COLO829 (cell line): ENCODE data around the gene LINC00305.

Source experiments
- DNase-seq: peaks from one replicate; pipeline ENCODE4 v3.0.0; 2012; ENCODE audit warnings: low spot score

Gene LINC00305

DNA sequence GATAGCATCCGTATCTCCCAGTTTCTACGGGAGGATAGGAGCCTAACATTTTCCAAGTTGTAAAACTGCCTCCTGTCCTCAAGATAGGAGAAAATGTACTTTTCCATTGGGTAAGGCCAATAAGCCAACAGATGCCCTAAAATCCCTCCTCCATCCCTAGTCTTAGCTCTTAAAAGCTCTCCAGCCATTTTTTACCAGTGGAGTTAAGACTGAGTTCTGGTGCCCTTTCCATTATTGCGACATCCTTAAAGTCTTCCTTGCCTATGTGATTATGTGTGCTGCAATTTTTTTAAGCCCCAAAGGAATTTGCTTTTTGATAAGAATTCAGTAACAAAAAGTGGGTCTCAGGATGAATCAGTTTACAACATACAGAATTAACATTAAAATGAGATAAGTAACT lies 33.0 kb downstream of the LINC00305 start:
- no peak for DNase-seq

GRCh38 chr18:64111950-64112349 lies 36.9 kb downstream of the LINC00305 start:
- DNase-seq: no peak

DNA sequence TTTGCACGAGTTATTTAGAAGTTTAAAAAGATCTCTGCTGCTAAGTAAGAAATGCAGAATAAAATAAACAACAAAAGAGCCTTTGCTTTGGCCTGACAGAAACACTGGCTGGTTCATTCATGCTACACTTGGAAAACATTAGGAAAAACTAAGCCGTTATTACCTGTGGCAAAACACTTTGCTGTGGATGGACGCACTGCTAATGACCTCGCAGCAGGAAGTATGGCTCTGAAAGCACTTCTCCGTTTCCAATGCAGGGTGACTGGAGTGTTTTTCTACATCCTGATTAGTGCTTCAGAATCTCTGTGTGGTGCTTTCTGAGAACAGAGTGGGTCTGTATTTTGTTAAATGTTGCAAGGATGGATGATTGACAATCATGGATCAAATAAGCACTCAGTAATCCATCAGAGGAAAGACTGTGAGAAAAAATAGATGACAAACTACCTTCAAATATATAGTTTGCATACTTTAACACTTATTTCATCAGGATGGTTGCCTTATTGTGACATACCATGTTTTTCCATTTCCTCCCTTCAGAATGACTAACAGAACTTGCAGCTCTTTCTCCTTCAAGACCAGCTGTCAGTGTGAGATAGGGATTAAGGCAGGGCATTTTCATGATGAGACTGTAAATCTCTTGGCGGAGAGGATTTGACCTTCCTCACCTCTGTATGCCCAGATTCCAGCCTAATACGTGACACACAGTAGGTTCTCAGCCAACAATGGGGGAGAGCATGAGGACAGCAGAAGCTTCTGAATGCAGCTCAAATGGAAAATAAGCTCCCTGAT lies 38.0 kb downstream of the LINC00305 start:
- no peak for DNase-seq

GRCh38 chr18:64103986-64104385 lies 44.9 kb downstream of the LINC00305 start:
- no peak for DNase-seq

DNA sequence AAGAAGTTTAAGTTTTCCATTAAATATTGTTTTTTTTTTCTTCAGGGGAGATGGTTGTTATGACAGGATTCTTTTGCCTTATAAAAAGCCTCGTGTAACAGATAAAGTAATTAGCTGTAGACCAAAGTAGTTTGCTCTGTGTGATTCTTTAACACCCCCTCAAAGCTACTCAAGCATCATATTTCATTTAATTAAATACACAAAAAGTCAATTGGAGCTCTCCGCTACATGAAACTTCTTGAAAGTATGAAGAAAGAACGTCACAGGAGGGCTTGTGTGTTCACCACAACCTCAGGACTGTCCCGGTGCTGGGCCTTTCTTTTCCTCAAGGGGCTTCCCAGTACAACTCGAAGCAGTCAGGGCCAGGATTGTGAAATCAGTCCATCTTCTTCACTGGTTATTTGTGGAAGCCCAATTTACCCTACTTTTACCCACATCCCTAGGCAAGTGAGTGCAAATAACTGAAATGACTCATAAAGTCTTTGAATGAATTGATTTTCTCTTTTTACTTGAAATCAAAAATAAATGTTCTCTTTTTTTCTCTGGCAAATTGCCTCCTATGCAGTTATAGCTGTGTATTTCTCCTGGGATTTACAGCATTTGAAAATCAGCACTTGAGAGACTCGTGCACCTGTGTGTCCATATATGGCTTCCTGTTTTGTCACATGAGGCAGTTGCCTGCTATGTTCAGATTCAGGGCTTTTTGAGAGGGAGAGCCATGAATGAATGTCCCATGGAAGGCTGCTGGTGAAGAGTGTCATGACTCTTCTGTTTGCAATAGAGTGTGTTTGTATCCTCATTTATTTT lies 48.6 kb downstream of the LINC00305 start:
- DNase-seq: no peak

DNA sequence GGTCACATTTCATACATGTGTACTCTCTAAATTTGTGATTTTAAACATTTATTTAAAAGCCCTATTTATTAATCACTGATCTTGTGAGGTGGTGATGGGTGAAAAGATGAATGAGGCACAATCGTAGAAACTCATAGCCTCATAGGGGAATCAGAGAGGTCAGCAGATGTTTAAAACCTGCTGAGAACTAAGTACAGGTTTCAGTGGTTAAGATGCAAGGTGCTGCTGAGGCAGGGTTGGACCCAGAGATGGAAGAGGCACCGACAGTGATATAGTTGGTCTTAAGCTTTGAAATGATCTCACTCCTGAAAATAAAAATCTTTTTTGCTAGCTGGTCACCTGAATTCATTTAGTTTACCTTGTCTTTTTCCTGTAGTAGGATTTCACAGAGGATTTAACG lies 49.6 kb downstream of the LINC00305 start:
- DNase-seq: no peak

GRCh38 chr18:64097497-64097896 lies 51.4 kb downstream of the LINC00305 start:
- DNase-seq: no peak

- DNase-seq: no peak
Measured at GRCh38 chr18:64095056-64095455, 53.8 kb downstream of the LINC00305 start.

DNA sequence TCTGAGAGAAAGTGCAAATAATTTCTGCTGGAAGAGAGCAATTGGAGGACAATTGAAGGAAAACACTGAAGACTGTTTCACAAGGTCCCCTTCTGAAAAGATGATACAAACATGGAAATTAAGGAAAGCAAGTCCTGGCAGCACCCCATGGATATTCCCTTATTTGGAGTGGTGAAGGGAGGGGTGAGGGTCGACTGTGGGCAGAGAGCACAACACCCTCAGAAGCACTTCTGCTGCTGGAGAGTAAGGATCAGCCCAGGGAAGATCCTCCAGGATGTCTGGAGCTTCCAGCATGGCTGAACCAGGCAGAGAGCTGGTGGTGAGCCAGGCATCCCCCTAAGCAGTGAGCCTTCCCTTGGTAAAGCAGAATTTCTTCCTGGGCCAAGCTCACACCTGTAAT lies 54.7 kb downstream of the LINC00305 start:
- no peak for DNase-seq

DNA sequence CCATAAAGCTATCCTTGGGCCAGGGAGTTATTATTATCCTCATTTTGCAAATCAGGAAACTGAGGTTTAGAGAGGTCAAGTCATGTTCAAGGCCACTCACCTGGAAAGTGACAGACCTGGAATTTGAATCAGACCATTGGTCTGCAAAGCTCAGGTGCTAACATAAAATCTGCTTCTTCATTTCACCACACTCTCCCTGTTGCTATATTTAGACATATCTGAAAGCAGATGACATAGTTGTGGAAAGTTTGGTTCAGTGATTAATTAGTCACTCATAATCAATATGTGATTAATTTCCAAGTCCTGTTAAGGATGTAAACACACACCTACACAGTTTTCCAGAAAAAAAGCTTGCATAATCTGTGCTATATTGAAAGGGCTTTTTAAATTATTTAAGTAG lies 57.4 kb downstream of the LINC00305 start:
- no peak for DNase-seq

DNA sequence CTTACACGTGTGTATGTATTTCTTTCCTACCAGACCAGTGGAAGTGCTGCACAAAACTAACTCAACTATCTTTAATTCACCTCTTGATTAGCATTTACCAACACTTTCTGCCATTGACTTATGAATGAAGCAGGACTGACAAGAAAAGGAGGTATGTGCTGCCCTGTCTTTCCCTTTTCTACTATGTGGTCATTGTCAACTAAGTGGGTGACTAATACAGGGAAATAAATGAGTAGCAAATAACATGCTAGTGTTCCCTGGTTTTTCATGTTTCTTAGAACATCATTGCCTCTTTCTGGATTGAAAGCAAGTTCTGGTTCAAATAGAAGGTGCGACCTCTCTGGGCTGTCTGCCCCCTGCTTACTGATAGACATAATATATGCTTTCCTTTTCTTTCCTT lies 58.0 kb downstream of the LINC00305 start:
- DNase-seq: no peak

GRCh38 chr18:64083916-64084315 lies 65.0 kb downstream of the LINC00305 start:
- no peak for DNase-seq

DNA sequence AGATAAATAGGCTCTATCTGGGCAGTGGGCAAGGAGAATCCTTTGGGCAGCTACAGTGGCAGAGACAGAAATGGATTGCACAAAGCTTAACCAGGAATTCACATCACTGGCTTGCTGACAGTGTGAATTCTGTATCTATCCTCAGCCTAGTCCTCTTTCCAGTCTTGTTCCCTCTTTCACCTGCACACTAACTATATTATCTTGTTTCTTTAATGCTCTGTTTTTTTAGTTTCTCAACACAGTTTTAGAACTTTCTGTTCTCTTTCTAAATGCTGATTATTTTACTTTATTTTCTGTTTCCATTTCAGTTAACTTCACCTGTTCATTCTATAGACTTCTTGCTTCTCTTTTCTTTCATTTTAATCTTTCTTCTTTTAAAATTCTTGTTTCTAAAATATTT lies 66.4 kb downstream of the LINC00305 start:
- no peak for DNase-seq

DNA sequence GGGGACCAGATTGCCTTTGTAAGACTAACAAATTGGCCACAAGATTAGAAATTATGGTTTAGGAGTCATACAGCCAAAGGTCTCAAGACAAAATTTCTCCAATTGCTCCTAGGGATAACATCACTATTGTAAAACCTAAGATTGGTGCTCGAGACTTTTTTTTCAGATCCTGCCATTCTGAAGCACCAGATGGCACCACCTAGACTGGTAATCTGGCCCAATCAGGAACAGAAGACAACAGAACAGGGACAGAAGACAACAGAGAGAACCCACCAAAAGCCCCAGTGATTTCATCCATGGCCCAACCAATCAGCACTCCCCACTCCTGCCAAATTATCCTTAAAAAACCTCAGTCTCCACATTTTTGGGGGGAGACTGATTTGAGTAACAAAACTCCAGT lies 66.8 kb downstream of the LINC00305 start:
- no peak for DNase-seq

- no peak for DNase-seq
Measured at GRCh38 chr18:64073971-64074370, 74.9 kb downstream of the LINC00305 start.

- no peak for DNase-seq
Measured at GRCh38 chr18:64055019-64055418, 93.9 kb downstream of the LINC00305 start.

DNA sequence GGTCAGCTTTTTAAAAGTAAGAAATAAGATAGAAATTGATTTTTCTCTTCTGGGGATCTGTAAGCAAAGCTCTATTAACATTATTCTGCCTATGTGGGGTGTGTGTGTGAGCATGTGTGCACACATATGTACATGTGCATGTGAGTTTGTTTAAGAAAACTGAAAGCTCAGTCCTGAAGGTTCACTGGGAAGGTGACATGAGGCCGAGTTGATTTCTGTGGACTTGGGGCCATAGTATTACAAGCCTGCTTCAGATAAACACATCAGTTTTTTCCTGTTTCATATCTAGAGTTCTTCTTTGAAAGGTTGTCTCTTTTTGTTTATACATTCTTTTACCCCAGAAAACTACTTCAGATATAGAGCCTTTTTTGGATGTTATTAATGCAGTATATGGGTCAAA lies 95.6 kb downstream of the LINC00305 start:
- DNase-seq: no peak

GRCh38 chr18:64052772-64053171 lies 96.1 kb downstream of the LINC00305 start:
- no peak for DNase-seq

- no peak for DNase-seq
Measured at GRCh38 chr18:64044616-64045015, 104.3 kb downstream of the LINC00305 start.

- DNase-seq: no peak
Measured at GRCh38 chr18:64042728-64043358, 106.0 kb downstream of the LINC00305 start.

- peak; percentile 13 for DNase-seq
Measured at GRCh38 chr18:64037812-64038414, 111.0 kb downstream of the LINC00305 start.

DNA sequence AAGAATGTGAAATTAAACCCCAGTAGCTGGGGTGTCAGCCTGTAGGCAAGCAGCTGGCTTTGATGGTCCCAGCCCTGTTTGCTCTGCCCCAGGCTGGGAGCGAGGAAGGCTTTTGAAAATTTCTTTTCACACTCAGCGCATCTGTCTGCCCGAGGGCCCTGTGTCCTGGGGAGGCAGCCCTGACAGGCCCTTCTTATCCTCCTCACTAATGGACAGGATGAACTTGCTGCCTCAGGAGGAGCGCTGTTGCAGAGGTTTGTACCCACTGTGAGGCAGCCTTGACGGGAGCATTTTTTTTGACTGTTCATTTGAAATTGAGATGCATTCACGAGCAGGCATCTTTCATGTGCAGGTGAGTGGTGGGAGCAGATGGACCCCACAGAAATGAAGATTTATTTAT lies 116.6 kb downstream of the LINC00305 start:
- no peak for DNase-seq

- no peak for DNase-seq
Measured at GRCh38 chr18:64031411-64031810, 117.5 kb downstream of the LINC00305 start.
